Left lobe of liver (tissue), 2 donors: Measurements from ENCODE around the gene CD2AP. TPM values are rescaled to one million over a fixed set of nuclear protein-coding genes. Genes with fewer than 3 reads are reported as not detected.
"Not testable (repeated sequence)": the region's sequence is repeated elsewhere in the genome, so short reads cannot be mapped to it uniquely, and the experiment has no call there.

ENCODE experiments used
- ATAC-seq: fragments of 200-7000 bp; cut with Tn5 transposase; one replicate; pipeline ENCODE4 v1.9.1; 2020; ENCODE audit warnings: mild to moderate bottlenecking, moderate library complexity
- DNase-seq: peaks from one replicate; pipeline ENCODE4 v3.0.0-alpha.2; 2020; ENCODE audit warnings: low spot score
- total RNA-seq: library from RNA; stranded (reverse); gene quantifications from one replicate; pipeline ENCODE4 v1.2.1, GENCODE V29; 2021
- donor health status: DM: no; HTN: no; CAD: no; lungs with moderate emphysema.
- donor health status: DM: no; HTN: yes; CAD: no.

The CD2AP gene
- total RNA-seq, 1 donor from 2014 or later: 10.7 TPM

DNA sequence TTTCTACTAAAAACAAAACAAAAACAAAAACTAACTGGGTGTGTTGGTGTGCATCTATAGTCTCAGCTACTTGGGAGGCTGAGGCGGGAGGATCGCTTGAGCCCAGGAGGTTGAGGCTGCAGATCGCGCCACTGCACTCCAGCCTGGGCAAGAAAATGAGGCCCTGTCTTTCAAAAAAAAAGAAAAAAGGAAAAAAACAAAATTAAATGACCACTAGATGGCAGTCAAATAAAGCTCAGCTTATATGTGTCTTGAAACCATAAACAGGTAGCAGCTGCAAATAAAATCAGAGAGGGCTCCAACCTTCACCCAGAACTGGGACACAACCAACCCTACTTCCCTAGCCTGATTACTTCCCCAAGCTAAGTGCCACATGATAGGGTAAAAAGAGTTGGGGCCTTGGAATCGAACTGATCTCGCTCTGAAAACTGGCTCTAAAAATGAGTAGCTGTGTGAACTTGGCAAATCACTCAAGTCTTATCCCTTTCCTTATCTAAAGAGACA, 153.7 kb downstream of the CD2AP start:
- ATAC-seq (peak; percentile 85), DNase-seq (no peak)

- peak; percentile 25 for ATAC-seq
- DNase-seq: no peak
Measured at GRCh38 chr6:47631797-47632196, 154.2 kb downstream of the CD2AP start.

GRCh38 chr6:47633141-47633540, 155.6 kb downstream of the CD2AP start:
- no peak for ATAC-seq
- no peak for DNase-seq

DNA sequence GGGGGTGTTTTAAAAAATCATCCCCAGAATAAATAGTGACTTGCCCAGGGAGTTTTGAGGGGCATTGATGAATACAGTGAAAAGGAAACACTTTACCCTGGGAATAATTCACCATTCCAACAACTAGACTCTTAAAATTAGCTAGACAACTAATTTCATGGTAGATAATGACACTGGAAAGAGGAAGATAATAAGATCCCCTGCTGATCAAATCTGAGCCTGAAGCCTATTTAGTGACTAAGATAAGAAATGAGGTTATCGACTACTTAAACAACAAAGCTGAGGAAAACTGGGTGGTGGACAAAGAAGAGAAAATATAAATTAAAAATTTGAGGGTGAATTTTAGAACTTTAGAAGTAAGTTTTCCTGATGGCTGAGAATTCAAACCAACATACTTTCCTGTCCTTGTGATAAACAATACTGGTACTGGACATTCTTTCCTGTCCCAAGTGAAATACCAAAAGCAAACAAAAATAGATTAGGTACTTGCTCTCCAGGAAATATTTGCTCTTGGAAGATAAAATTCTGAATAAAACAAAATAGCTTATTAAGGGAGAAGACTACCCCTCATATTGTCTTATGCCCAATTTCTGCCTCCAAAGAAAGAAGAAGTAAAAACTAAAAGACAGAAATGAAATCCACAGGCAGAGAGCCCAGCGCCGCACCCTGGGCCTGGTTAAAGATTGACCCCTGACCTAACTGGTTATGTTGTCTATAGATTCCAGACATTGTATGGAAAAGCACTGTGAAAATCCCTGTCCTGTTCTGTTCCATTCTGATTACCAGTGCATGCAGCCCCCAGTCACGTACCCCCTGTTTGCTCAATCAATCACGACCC, 156.8 kb downstream of the CD2AP start:
- ATAC-seq (no peak), DNase-seq (no peak)

GRCh38 chr6:47646689-47647088, 169.1 kb downstream of the CD2AP start:
- no peak for DNase-seq
- ATAC-seq: no peak

DNA sequence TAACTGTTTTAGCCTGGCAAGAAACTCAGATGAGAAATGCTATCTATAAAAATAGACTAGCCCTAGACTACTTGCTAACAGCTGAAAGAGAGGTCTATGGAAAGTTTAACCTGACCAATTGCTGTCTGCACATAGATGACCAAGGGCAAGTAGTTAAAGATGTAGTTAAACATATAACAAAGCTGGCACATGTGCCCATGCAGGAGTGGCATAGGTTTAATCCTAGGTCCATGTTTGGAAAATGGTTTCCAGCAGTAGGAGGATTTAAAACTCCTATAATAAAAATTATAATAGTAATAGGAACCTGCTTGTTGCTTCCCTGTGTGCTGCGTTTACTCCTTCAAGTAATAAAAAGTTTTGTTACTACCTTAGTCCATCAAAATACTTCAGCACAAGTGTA, 169.6 kb downstream of the CD2AP start:
- ATAC-seq (no peak), DNase-seq (no peak)

DNA sequence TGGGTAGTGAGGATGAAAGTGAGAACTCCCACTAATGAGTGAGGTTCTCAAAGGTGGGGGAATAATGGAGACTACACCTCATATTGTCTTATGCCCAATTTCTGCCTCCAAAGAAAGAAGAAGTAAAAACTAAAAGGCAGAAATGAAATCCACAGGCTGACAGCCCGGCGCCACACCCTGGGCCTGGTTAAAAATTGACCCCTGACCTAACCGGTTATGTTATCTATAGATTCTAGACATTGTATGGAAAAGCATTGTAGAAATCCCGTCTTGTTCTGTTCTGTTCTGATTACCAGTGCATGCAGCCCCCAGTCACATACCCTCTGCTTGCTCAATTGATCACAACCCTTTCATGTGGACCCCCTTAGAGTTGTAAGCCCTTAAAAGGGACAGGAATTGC, 170.0 kb downstream of the CD2AP start:
- ATAC-seq, DNase-seq: not testable (repeated sequence)

GRCh38 chr6:47648031-47648430, 170.4 kb downstream of the CD2AP start:
- no peak for ATAC-seq
- no peak for DNase-seq

DNA sequence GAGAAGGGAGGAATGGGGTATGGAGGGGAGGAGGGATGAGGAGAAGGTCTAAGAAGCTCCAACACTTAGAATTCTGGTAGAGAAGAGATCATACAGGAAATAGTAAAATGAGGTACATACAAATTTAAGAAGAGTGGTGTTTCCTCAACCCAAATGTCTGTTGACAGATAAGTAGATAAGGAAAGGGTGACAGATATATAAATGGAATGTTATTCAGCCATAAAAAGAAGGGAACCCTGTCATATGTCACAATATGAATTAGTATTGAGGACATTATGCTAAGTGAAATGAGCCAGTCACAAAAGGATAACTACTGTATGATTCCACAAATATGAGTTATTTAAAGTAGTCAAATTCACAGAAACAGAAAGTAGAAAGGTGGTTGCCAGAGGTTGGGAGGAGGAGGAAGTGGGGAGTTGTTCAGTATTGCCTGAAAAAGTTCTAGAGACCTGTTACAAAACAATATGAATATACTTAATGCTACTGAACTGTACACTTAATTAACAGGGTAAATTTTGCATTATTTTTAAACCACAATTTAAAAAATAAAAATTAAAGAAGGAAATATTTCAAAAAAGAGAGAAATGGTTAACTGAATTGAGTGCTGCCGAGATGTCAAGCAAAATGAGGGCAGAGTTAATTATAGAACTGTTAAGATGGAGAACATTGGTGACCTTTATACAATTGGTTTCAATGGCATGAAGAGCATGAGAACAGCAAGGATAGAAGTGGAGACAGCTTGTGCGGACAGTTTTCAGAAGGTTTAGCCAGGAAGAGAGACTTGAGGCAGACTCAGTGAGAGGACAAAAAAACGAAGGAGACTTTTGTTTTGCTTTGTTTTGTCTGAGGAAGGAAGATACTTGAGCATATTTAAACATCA, 173.2 kb downstream of the CD2AP start:
- ATAC-seq (no peak), DNase-seq (no peak)

GRCh38 chr6:47651505-47651944, 173.9 kb downstream of the CD2AP start:
- ATAC-seq (no peak), DNase-seq (no peak)

- DNase-seq (no peak), ATAC-seq (no peak)
Measured at GRCh38 chr6:47653706-47654105, 176.1 kb downstream of the CD2AP start.

DNA sequence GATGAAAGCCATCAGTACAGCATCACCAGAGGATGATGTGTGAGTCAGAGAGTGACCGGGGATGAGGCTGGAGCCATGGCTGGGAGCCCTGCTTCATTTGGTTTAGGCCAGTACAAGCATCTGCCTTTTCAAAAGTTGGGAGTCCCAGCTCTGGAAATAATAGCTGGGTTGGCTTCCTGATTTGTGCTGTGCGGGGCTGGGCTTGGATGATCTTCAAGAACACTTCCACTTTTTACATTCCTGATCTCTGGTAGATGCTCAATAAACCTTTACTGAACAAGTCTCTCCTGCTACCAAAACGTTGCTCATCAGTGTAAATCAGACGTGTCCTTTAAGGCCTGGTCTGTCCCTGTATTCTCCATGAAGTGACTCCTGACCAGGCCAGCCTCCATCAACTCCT, 176.7 kb downstream of the CD2AP start:
- no peak for DNase-seq
- no peak for ATAC-seq

DNA sequence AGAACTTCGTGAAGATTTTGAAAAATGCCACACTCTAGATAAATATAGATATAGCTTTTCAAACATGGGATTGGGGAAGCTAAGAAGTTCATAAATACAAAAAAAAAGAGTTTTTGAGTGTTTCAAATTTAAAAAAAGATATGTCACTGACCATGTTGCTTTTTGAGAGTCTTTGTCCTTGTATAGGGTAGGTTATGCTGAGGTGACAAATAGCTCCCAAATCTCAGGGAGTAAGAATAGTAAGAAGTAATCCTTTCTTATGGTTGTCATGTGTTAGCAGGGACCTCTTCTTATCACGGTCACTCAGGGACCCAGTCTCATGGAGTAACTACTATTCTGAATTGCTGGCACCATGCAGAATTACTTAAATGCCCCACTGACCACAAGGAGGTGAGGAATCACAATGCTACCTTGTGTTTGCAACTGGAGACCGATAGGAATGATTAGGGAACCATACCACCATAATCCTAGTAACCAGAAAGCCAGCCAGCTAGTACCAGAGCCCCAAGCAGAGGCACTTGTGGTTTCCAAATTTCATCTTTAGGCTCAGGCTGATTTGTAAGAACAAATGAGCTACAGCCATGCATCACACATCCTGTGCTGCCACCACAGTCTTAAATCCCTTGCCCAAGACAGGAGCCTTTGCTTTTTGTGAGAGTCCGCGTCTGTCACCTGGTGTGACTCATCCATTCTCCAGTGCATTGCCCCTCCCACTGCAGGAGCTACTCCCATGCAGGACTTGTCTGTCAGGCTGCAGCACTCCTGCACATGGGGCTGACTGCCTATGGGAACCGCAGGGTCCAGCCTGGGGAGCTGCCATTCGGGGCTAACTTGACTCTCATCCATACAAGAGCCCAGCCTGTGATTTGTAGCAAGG, 178.4 kb downstream of the CD2AP start:
- ATAC-seq: no peak
- DNase-seq: no peak

- no peak for ATAC-seq
- no peak for DNase-seq
Measured at GRCh38 chr6:47661960-47662359, 184.4 kb downstream of the CD2AP start.

- DNase-seq (no peak), ATAC-seq (no peak)
Measured at GRCh38 chr6:47663462-47664216, 186.1 kb downstream of the CD2AP start.

GRCh38 chr6:47665112-47665511, 187.5 kb downstream of the CD2AP start:
- DNase-seq: no peak
- no peak for ATAC-seq

DNA sequence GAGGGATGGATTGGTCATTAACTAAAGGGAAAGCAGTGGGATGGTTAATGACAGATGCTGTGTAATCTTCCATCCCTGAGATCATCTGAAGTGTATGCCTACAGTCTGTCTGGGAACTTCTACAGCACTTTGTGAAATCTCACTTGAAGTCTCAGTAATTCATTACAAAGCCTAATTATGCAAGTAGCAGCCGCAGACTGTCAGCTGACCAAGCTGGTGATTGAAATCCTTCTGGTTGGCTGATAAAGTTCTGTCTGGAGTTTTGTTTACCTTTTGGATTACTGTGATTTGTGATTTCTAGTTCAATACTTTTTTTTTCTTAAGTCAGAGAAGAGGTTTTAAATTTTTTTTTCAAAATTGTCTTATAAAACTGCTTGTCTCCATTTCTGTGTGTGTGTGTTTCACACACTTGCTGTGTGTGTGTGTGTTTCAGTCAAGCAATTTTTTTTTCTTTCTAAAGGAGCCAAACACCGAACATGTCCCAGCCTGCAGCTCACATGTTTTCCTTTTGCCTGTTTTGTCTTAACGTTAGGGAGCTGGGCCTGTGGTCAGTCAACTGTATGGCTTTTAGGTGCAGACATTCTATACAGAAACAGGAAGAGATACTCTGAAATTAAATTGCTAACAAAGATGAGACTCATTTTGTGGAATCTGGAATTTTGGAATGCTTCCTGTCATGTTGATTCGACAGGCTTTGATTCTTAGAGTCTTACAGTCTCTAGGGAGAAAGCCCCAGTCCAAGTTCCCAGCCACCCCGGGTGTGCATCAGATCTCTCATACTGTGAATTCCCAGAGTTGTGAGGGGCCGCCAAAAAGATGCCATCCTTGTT, 192.3 kb downstream of the CD2AP start:
- DNase-seq: no peak
- ATAC-seq: no peak

DNA sequence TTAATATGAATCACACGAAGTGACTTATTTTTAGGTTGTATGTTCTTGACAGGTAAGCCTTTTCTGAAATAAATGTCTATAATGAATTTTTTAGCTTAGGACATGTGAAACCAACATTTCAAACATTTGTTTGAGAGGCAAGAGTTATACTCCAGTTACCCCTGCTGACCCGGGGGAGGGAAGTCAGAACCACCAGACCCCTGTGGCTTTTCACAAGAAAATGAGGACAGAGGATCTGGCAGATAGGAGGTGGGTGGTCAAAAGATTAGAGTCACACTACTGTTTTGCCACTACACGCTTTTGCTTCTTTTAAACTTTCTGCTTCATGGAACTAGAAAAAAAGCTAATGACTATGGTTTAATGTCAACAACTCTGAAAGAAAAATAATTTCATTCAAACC, 193.3 kb downstream of the CD2AP start:
- no peak for DNase-seq
- ATAC-seq: no peak

DNA sequence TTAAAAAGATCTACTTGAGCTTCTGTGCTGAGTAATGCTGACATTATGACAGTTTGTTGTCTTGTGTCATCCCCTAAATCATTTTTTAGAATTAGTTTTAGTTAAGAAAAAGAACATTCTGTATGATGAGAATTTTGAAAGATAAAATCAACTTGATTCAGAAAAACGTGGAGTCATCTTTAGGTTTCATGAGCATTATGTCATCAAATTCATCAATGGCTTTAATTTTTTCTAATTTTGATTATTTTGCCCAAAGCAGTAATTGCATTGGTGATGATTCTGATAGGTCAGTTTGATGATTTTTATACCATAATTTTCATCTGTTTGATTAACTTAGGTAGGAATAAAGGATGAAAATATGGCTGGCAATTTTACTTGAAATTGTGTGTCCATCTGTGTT, 194.2 kb downstream of the CD2AP start:
- ATAC-seq (no peak), DNase-seq (no peak)
